Stimulated activated CD8-positive, alpha-beta memory T cell treated with anti-CD3 and anti-CD28 coated beads, Interleukin-15, amount 100 ng/mL, for 48 hours (primary cell): ENCODE data around the gene RASGEF1B.
"Not testable (repeated sequence)": the region's sequence is repeated elsewhere in the genome, so short reads cannot be mapped to it uniquely, and the experiment has no call there.

Experiments used
- DNase-seq, 2 donors: peaks; one replicate each; pipeline ENCODE4 v3.0.0-alpha.2; 2020; ENCODE audit warnings: low read depth in 2 of 2

Gene RASGEF1B

DNA sequence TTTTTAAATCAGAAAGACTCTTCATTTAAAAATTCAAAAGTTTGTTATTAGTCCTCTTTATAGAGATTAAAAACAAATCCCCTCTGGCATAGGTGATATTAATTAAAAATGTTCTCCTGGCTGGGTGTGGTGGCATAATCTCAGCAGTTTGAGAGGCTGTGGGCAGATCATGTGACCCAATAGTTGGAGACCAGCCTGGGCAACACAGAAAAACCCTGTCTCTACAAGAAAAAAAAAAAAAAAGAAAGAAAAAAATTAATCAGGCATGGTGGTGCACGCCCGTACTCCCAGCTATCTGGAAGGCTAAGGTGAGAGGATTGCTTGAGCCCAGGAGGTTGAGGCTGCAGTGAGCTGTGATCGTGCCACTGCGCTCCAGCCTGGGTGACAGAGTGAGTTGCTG, 38.9 kb downstream of the RASGEF1B start:
- no peak for DNase-seq

DNA sequence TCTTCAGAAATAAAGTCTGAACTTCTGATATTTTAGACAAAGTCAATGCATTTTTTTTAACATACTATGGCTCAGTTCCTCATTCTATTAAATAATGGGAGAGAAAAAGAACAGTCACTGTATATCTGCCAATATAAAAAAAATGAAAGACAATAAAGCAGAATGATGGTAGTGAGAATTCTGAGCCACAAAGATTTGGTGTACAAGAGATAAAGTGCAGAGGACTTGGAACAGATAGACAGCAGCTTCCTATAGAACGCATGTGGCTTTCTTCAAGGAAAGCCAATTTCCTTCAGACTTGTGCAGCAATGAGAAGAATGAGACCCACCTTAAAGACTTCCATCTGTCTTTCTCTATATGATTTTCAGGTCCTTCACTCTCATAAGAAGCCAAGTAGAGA, 39.7 kb downstream of the RASGEF1B start:
- DNase-seq: no peak

GRCh38 chr4:81429607-81430006, 42.1 kb downstream of the RASGEF1B start:
- DNase-seq: no peak

- no peak for DNase-seq
These were observed 42.7 kb downstream of the RASGEF1B start for GRCh38 chr4:81429031-81429430.

DNA sequence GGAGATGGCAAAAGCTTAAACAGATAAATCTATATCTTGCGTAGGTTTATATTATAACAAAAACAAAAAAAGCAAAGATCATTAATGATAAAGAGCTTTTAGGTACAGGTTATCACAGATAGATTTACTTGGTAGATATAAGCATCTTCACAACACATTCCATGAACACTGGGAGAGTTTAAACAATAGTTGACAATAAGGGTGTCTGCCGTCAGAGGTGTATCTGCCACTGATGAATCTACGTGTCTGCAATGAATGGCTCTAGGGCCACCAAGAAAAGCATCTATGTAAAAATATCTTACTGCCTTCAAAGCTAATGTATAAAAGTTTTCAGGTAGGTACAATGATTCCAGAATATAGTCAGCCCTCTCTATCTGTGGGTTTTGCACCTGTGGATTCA, 43.7 kb downstream of the RASGEF1B start:
- DNase-seq: no peak

GRCh38 chr4:81427344-81427821, 44.3 kb downstream of the RASGEF1B start:
- no peak for DNase-seq

GRCh38 chr4:81426770-81427289, 44.9 kb downstream of the RASGEF1B start:
- DNase-seq: no peak

- no peak for DNase-seq
These were observed 46.6 kb downstream of the RASGEF1B start for GRCh38 chr4:81424816-81425755.

GRCh38 chr4:81424336-81424735, 47.4 kb downstream of the RASGEF1B start:
- no peak for DNase-seq

DNA sequence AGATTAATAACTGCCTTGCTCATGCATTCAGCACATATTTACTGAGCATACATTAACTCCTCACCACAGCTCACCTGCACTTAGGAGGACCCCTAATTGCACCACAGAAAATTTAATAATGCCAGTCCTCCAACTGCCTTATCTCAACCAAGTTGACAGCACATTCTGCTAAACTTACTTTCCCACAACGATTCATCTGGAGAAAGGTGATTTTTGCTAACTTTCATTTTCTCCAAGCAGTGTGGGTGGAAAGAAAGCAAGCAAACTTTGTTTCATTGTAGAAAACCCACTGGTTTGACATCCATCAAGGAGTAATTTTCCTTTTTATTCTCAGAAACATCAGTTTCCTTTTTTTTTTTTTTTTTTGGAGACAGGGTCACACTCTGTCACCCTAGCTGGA, 49.1 kb downstream of the RASGEF1B start:
- DNase-seq: no peak

DNA sequence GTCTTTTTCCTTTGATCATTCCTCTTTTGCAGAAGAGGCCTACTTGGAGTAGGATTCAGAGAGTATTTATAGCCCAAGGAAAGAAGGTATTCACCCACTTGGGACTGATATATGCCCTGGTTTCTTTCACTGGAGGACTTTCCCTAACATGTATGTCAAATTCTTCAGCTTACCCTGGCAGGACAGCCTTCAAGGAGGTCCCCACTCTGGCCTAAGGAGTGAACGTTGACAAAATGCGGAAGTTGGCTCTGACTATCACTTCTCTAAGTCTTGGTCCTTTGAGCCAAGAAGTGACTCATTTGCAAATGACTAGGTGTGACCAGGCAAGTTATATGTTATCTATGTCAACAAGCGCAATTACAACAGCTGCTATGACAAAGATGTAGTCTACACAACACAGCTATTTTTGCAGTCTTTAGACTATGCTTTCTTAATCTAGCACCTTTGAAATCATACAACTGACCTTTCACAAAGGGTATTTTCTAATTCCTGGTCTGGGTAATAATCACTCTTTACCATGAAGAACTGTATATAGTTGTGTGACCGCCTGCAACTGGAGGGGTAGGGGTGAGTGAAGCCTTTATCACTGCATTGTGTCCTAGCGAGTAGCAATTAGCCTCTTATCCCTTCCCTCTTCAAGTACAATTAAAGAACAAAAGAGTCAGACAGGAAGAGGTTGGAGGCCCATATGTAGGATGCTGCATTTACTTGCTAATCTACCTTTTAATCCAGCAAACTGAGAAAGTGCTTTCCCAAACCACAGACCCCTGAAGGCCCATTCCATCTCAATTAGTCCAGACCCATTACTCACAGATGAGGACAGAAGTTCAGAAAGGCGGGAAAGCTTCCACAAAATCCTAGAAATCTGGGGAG, 50.1 kb downstream of the RASGEF1B start:
- DNase-seq: no peak

DNA sequence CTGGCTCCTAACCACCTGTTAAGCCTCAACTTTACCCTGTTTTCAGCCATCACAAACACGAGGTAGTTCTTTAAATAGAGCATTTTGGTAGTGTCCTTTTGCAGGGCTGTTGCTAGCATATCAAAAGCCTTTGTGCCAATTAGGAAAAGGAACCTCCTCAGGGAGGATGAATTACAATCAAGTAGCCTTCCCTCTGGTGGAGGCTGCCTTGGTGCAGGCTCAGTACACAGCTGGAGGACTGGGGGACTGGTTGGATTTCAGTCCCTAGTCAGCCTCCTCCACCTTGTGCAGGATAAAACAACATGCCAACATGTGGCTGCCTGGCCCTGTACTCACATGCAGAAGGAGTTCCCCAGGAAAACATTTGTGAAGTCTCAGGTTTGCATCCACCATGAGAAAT, 53.1 kb downstream of the RASGEF1B start:
- no peak for DNase-seq

GRCh38 chr4:81412946-81413495, 58.7 kb downstream of the RASGEF1B start:
- no peak for DNase-seq

DNA sequence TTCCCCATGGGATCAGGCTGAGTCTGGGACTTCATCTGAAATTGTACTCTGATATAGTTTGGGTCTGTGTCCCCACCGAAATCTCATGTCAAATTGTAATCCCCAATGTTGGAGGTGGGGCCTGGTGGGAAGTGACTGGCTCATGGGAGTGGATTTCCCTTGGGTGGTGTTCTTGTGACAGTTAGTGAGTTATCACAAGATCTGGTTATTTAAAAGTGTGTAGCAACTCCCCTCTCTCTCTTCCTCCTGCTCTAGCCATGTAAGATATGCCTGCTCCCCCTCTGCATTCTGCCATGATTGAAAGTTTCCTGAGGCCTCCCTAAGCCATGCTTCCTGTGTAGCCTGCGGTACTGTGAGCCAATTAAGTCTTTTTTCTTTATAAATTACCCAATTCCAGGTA, 61.0 kb downstream of the RASGEF1B start:
- DNase-seq: no peak

GRCh38 chr4:81409836-81410235, 61.9 kb downstream of the RASGEF1B start:
- DNase-seq: no peak

- DNase-seq: no peak
These were observed 63.4 kb downstream of the RASGEF1B start for GRCh38 chr4:81408341-81408740.

- no peak for DNase-seq
These were observed 64.0 kb downstream of the RASGEF1B start for GRCh38 chr4:81407726-81408125.

GRCh38 chr4:81406481-81406880, 65.2 kb downstream of the RASGEF1B start:
- DNase-seq: not testable (repeated sequence)

DNA sequence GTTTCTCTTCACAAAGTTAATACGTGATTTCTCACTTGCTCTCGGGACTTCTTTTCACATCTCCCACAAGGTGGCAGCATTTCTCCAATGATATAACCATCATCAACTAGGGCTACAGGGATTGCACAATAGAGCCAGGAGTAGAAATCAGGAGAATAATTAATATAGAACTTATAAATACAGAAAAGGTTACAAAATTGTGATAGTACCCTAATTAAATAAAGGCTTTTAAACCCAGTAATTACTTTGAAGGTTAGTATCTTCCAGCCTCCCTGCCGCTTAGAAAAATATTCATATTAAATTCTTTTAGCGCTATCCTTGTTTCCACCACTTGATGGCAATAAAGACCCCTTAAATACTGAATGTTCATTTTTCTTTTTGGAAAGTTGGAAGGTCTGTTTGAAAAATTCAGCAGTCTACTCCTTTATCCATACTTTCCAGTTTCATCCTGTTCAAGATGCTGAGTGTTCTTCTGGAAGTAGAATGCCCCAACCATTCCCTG, 65.8 kb downstream of the RASGEF1B start:
- DNase-seq: no peak

DNA sequence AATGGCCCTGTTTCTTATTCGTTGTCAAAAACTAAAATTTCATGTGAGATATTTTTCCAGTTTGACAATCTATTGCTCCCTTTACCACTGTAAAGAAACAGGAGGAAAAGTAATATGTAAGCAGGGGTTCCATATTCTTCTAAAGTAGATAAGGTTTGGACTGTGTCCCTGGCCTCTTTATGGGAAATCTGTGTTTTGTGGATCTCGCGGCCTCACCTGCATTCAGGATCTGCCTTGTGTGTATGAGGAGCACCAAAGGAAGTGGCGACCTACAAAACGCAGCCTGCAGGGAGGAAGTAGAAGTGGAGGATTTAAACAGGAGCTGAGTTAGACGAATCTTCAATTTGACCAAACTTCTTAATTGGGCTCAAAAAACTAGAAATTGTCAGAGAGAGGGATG, 67.0 kb downstream of the RASGEF1B start:
- no peak for DNase-seq

GRCh38 chr4:81404294-81404693, 67.4 kb downstream of the RASGEF1B start:
- no peak for DNase-seq
